GM10847 (cell line): Measurements from ENCODE around the gene MYOZ3.

Source experiments
- POLR2A ChIP-seq: IDR thresholded peaks from 2 replicates; pipeline ENCODE4 v1.6.1; 2011; ENCODE audit not compliant: insufficient read length; ENCODE audit errors: extremely low read depth

The MYOZ3 gene

DNA sequence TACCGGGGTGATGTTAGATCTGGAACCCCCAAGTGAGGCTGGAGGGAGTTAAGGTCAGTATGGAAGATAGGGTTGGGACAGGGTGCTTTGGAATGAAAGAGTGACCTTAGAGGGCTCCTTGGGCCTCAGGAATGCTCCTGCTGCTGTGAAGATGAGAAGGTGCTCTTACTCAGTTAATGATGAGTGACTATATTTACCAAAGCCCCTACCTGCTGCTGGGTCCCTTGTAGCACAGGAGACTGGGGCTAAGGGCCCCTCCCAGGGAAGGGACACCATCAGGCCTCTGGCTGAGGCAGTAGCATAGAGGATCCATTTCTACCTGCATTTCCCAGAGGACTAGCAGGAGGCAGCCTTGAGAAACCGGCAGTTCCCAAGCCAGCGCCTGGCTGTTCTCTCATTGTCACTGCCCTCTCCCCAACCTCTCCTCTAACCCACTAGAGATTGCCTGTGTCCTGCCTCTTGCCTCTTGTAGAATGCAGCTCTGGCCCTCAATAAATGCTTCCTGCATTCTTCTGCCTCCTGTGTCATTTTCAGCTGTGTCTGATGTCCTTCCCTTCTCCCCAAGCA lies 2.3 kb upstream of the MYOZ3 start:
- no peak for TF ChIP-seq POLR2A

DNA sequence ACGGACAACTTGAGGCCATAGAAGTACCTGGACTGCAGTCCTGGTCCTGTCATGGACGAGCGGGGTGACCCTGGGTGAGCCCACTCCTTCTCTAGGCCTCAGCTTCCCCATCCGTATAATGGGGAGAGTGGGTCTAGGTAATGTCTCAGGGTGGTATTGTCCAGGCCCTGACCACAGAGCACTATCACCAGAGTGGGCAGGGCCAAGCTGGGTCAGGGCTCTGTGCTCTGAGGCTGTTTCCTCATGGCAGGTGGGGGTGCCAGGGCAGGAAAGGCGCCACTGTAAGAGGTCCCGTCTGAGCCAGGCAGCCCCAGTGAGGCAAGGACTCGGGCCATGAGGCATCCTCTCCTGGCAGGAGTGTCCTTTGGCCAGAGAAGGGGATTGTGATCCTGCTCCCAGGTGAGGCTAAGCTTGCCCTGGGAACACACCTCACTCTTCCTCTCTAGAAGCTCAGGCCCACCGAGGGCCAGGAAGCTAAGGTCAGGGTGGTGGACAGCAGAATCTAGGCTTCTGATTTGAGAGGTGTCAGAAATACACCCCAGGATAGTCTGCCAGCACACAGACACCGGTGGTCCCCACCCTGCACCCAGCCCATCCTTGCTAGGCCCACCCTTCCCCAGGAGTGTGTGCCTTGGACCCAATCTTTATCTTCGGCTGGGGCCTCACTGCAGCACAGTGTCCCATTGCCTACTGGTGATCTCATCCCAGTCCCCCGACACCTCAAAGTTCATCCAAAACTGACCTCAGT lies 1.5 kb upstream of the MYOZ3 start:
- TF ChIP-seq POLR2A = no peak

- no peak for TF ChIP-seq POLR2A
These were observed 781 bp upstream of the MYOZ3 start for GRCh38 chr5:150660108-150660831.

DNA sequence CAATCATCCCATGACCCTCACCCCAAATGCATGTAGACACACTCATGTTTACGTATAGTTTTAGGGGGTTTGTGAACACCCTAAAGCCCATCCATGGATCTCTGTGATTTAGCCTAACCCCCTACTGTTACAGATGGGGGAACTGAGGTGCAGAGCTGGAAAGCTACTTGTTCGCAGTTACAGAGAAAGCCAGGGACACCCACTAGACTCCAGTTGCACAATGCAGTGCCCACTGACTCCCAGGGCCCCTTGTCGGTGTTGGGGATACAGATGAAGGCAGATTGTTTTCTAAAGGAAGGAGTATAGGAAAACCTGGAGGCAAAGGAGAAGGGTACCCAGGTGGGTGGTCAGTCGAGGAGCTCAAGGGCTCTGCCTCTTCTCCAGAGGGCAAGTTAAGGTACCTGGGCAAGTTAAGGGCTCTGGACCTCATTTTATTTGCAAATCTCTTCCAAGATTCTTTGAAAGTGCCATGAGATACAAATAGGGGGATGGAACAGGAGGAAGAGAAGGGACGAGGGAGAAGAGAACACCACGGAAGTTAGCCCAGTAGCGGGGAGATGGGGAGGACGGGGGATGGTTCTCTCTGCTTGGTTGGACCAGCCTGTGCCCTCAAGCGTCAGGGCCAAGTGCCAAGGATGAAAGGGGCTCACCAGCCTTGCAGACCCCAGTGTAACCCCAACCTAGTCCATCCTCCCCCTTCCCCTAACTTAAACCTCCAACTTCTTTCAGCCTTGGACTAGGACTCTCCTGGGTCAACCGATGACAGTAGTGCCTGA lies 958 bp downstream of the MYOZ3 start:
- no peak for TF ChIP-seq POLR2A

- TF ChIP-seq POLR2A = no peak
These were observed 1.9 kb downstream of the MYOZ3 start for GRCh38 chr5:150662731-150663516.

GRCh38 chr5:150663936-150664335 lies 2.9 kb downstream of the MYOZ3 start:
- no peak for TF ChIP-seq POLR2A

- no peak for TF ChIP-seq POLR2A
These were observed 4.0 kb downstream of the MYOZ3 start for GRCh38 chr5:150665044-150665443.

GRCh38 chr5:150670275-150670947 lies 9.4 kb downstream of the MYOZ3 start:
- TF ChIP-seq POLR2A = no peak

- TF ChIP-seq POLR2A = no peak
These were observed 9.9 kb downstream of the MYOZ3 start for GRCh38 chr5:150670948-150671310.

GRCh38 chr5:150671509-150672236 lies 10.6 kb downstream of the MYOZ3 start:
- no peak for TF ChIP-seq POLR2A

GRCh38 chr5:150672237-150672883 lies 11.3 kb downstream of the MYOZ3 start:
- TF ChIP-seq POLR2A = no peak

DNA sequence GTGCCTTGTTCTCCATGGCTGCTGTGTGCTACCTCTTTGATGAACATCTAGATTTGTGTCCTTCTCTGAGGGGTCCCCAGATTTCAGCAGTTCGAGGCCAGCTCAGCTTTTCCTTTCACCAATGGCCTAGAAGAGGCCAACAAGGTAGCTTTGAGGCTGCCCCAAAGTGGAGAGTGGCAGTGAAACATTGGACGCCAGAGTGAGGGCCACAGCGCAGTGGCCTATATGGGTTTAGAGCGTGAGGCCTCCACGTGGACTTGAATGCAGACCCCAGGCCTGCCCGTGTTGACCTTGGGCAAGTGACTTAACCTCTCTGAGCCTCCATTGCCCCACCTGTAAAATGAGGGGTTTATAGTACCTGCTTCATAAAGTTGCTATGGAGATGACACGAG lies 11.8 kb downstream of the MYOZ3 start:
- TF ChIP-seq POLR2A = no peak

- TF ChIP-seq POLR2A = no peak
These were observed 13.3 kb downstream of the MYOZ3 start for GRCh38 chr5:150674341-150674821.
